ENCODE measurements around the gene OR52N1.
A peak's percentile ranks its signal among the peaks of the same experiment; 100 is the strongest.

Gene OR52N1

GRCh38 chr11:5791165-5791564 lies at the start of gene OR52N1:
TSS of gene OR52N1 (minus strand) at chr11:5791265. CDS start at chr11:5788816, 2,449 bp downstream.
- no peak for DNase-seq

DNA sequence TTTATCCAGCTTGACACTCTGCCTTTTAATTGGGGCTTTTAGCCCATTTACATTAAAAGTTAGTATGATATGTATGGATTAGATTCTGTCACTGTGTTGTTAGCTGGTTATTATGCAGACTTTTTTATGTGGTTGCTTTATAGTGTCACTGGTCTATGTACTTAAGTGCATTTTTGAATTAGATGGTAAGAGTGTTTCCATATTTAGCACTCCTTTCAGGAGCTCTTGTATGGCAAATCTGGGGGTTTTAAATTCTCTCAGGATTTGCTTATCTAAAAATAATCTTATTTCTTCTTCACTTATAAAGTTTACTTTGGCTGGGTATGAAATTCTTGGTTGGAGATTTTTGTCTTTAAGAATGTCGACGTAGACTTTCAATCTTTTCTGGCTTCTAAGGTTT lies 46.6 kb upstream of the OR52N1 start:
- DNase-seq: no peak

DNA sequence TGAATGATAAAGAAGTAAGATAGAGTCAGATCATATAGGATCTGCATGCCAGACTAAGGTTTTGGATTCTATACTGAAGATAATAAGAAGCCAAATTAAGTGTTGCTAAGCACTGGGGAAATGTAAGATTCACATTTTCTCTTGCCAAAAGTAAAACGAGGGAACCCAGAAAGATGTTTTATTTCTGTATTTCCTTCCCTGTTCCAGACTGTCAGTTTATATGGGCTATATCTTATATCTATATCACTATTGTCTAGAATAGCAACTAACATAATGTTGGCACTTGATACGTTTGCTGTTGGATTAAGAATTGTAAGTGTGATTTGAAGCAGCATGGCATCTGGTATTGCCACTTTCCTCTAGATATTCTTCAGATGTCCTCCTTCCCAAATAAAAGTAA lies 42.4 kb upstream of the OR52N1 start:
- DNase-seq: no peak

DNA sequence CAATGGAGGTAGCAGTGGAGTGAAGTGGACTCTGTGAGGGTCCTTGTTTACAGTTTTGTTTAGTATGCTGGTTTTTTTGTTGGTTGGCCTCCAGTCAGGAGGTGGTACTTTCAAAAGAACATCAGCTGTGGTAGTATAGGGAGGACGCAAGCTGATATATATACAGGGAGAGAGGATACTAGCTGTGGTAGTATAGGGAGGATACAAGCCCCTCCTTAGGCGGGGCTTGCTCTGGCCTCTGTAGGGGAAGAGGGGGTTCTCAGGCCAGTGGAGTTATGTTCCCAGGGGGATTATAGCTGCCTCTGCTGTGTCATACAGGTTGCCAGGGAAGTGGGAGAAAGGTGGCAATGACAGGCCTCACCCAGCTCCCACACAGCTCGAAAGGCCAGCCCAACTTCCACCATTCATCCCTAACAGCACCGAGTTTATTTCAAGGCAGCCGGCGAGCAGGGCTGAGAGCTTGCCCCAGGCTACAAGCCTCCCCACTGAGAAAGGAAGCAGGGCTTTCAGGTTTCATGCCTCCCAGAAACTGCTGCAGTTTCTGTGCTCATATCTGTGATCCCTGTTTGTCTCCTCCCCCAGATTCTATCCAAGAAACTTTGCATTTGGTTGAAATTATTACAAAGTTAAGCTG lies 40.2 kb upstream of the OR52N1 start:
- no peak for DNase-seq

DNA sequence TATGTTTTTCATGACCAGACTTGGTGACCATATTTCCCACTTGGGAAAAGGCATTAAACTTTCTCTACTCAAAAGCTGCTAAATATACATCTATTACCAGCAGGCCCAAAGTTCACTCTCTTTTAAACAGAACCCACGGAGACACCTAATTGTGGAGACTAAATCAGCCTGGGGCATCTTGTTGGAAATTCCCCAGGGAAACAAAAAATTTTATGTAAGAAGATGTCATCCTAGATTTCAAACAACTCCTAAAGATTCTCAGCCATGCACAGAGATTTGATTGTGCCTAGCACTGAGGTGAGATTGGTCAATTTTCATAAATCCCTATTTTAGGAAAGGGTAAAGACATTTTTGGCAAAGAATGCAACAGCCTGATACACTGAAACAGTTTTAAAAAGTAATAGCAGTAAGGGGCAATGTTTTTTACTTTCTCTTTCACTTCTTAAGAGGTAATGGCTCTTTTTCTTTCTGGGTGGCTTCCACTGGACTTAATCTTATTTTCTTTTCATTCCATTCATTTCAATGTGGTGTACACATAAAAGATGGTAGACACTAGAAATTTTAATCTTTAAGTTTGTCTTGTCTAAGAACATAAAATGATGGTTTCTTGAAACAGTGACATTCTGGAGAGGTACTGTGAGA lies 27.3 kb upstream of the OR52N1 start:
- DNase-seq: no peak

GRCh38 chr11:5815534-5815933 lies 24.5 kb upstream of the OR52N1 start:
- no peak for DNase-seq

DNA sequence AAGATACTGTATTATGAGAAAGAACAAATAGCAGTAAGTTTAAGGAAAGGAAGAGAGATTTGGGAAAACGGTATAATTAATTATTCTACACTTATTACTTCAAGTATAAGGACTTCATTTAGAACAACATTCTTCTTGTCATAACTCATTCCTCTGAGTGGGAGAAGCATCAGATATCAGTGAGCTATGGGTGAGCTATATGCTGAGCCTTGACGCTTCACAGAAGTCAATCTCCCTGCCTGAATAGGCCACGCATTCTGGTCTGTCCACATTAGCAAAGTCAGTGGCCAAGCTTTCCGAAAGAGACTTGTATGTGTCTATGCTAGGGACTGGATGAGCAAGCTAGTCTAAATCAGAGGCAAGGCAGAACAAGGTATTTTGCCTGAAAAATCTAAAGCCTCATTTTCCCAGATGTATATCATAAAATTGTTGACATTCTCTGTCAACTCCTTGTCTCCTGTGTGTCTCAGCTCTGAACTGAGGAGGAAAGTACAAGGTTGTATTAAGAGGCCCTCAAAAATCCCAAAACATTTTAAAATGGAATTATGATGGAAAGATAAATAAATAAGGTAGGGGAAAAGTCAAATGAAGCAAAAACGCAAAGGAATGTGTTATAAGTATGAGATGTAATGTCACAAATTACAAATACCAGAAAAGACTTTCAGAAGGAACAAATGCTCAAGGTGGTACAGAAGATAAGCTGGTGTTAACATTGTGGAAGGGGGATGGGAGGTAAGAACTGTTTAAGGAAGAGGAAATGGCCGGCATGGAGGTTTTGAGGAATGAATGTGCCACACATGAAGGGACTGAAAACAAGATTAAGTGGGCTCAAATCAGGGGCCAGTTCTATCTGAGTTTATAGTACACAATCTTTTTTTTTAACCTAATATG lies 19.1 kb upstream of the OR52N1 start:
- no peak for DNase-seq

GRCh38 chr11:5809122-5809519 lies 18.1 kb upstream of the OR52N1 start:
- no peak for DNase-seq

- peak; percentile 82 for DNase-seq
Observed at GRCh38 chr11:5808500-5809121, 17.5 kb upstream of the OR52N1 start, which contains the start of gene OR52N2. TSS of gene OR52N2 (plus strand) at chr11:5808924. CDS start at chr11:5820336, 11,412 bp downstream.

GRCh38 chr11:5807580-5807979 lies 16.5 kb upstream of the OR52N1 start:
- DNase-seq: no peak

GRCh38 chr11:5803982-5804381 lies 12.9 kb upstream of the OR52N1 start:
- DNase-seq: no peak

DNA sequence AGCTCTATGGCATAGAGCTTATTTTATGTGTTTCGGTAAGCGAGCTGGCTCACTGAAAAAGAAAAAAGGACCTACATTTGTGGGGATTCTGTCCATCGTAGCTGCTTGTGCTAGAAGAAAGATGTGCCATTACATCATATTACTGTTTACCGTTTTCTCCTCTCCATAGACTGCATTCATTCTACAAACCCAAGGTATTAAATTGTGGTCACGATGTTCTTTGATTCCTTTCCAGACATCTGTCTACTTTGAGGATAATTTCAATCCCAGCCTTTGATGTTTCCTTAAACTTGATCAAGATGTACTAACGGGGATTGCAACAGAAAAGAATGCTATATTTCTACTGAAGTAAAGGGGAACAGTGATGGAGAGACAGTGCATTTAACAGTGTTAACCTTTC lies 5.5 kb upstream of the OR52N1 start:
- no peak for DNase-seq

- DNase-seq: no peak
Observed at GRCh38 chr11:5783255-5783654, 7.8 kb downstream of the OR52N1 start, which contains the start of gene OR52N5. TSS of gene OR52N5 (minus strand) at chr11:5783355. CDS start at chr11:5778634, 4,721 bp downstream.

GRCh38 chr11:5767056-5767455 lies 24.0 kb downstream of the OR52N1 start:
- no peak for DNase-seq

DNA sequence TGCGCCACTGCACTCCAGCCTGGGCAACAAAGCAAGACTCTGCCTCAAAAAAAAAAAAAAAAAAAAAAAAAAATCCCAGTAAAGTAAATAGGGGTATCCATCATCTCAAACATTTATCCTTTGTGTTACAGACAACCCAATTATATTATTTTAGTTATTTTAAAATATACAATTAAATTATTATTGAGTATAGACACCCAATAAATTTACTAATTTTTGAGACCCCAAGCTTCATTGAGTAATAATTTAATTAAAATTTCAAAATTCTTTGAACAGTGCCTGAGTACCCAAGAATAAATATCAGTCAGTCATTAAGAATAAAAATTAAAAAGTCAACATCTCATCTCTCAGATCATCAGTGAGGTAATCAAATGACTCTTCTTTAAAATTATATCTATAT lies 37.1 kb downstream of the OR52N1 start, which contains the start of gene OR52N4:
Gene OR52N4, plus strand, starts transcription at position 301 of the 400 bp plus-strand sequence. CDS start 498 bp downstream, outside the sequence.
- DNase-seq: no peak

GRCh38 chr11:5749836-5750235 lies 41.2 kb downstream of the OR52N1 start:
- DNase-seq: no peak

DNA sequence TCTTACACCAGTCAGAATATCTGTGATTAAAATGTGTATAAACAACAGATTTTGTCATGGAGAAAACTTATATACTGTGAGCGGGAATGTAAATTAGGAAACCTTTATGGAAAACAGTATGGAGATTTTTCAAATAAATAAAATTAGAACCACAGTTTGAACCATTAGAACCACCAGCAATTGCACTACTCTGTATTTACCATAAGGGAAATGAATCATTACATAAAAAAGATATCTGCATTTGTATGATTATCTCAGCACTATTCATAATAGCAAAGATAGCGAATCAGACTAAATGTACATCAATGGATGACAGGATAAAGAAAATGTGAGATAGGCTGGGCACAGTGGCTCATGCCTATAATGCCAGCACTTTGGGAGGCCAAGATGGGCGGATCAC lies 44.5 kb downstream of the OR52N1 start:
- no peak for DNase-seq

- no peak for DNase-seq
Observed at GRCh38 chr11:5738431-5738830, 52.6 kb downstream of the OR52N1 start.

DNA sequence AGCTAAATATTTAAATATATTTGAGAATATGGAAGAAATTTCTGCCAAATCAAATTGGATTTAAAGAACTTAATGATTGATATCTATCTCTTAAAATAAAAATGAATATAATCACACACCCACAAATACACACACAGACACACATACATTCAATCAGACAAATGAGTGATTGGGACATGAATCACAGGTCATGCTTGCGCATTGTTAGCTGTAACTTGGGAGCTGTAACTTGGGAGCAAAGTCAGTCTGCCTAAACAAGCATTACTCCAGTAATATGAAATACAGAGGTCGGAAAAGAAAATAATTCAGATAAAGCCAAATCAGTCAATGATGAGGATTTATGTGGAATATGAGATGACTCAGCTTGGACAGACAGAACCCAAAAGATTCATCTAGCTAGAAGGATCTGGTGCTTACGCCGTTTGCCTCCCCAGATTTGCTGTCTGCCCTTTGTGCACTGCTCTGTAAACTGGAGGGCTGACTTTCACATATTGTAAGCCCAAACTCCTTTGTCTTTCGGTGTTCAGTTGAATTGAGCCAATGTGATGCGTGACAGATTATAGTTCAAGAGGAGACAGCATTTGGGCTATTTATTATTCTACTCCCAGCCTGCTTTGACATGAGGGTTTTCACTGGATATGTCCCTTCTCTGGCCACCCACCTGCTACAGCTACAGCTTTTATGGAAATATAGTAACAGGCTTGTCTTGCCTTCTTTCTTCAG lies 53.2 kb downstream of the OR52N1 start:
- DNase-seq: no peak

DNA sequence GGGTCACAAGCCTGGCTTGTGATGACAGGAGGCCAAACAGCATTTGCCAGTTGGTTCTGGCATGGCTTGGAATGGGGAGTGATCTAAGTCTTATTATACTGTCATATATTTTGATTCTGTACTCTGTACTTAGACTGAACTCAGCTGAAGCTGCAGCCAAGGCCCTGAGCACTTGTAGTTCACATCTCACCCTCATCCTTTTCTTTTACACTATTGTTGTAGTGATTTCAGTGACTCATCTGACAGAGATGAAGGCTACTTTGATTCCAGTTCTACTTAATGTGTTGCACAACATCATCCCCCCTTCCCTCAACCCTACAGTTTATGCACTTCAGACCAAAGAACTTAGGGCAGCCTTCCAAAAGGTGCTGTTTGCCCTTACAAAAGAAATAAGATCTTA lies 54.0 kb downstream of the OR52N1 start:
- DNase-seq: no peak
